Neural progenitor cell (in vitro differentiated cells): ENCODE results near the gene ANKRD18B.
"Not testable (repeated sequence)": the region's sequence is repeated elsewhere in the genome, so short reads cannot be mapped to it uniquely, and the experiment has no call there.

Experiments used
- EZH2 ChIP-seq: fragments of 200-600 bp; sonication (generic); IDR thresholded peaks from 2 replicates; pipeline ENCODE4 v1.6.1; 2017; ENCODE audit warnings: antibody characterized with exemption, mild to moderate bottlenecking, moderate library complexity
- EZH2phosphoT487 ChIP-seq: fragments of 200-600 bp; sonication (generic); IDR thresholded peaks from 2 replicates; pipeline ENCODE4 v1.6.1; 2017; ENCODE audit warnings: antibody characterized with exemption
- TF ChIP-seq, protein P1 (sequence below): fragments of 200-600 bp; sonication (generic); IDR thresholded peaks from 2 replicates; pipeline ENCODE4 v1.5.1; 2017; ENCODE audit warnings: antibody characterized with exemption, mild to moderate bottlenecking

DNA sequence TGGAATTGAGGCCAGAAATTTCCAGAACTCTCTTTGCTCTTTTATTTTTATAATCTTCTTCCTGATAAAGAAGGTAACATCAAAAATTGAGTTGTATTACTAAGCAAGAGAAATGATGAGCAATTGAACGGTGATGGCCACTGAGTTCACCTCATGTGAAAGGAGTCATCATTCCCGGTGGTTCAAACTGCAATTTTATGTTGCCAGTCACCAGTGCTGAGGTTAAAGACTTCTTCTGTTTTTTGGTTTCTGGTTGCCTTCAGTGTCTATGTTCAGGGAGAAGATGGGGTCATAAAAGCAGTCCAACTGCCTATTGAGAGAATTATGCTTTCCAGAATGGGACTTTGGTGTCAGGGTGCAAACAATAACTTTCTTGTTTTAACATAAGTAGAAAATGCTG, 19.4 kb downstream of the ANKRD18B start:
- TF ChIP-seq, protein P1, sequence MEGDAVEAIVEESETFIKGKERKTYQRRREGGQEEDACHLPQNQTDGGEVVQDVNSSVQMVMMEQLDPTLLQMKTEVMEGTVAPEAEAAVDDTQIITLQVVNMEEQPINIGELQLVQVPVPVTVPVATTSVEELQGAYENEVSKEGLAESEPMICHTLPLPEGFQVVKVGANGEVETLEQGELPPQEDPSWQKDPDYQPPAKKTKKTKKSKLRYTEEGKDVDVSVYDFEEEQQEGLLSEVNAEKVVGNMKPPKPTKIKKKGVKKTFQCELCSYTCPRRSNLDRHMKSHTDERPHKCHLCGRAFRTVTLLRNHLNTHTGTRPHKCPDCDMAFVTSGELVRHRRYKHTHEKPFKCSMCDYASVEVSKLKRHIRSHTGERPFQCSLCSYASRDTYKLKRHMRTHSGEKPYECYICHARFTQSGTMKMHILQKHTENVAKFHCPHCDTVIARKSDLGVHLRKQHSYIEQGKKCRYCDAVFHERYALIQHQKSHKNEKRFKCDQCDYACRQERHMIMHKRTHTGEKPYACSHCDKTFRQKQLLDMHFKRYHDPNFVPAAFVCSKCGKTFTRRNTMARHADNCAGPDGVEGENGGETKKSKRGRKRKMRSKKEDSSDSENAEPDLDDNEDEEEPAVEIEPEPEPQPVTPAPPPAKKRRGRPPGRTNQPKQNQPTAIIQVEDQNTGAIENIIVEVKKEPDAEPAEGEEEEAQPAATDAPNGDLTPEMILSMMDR, result not testable (repeated sequence)
- TF ChIP-seq EZH2phosphoT487, EZH2: not testable (repeated sequence)
